ENCODE measurements around the gene ARHGAP29.

ARHGAP29 gene

GRCh38 chr1:94160811-94161210 is 76.6 kb downstream of the ARHGAP29 start:
- no peak overlapping the region for H2BK5ac ChIP-seq (ENCODE audit: low read depth, low read length, poor library complexity)
- H3K23ac ChIP-seq (ENCODE audit: low read length) = no peak overlapping the region
- peaks cover 0 to 3% of the 10 kb centered on the region in 2 experiments for H3K4me1 ChIP-seq (ENCODE audit: control insufficient read depth in 1 of 2, insufficient read depth in 2 of 2, low read length in 2 of 2)
- DNase-seq = peak; percentile 4 to 56
- H3K18ac ChIP-seq (ENCODE audit: low read length) = no peak overlapping the region
- H3K4me2 ChIP-seq (ENCODE audit: low read length) = no peak overlapping the region
- H4K91ac ChIP-seq (ENCODE audit: low read depth, low read length) = no peak overlapping the region
- H3K27me3 ChIP-seq (ENCODE audit: insufficient read depth, low read length) = no peaks in the 10 kb centered on the region
- H2BK120ac ChIP-seq (ENCODE audit: insufficient read depth, low read length, poor library complexity) = no peak overlapping the region
- no peak overlapping the region for H2BK12ac ChIP-seq (ENCODE audit: low read length)
- no peak overlapping the region for H3K27ac ChIP-seq (ENCODE audit: low read depth, low read length)
- no peaks in the 10 kb centered on the region for H3K36me3 ChIP-seq (ENCODE audit: control insufficient read depth in 1 of 2, insufficient read depth in 2 of 2, low read length in 2 of 2)
- H2AK5ac ChIP-seq (ENCODE audit: low read length) = no peak overlapping the region
- no peak overlapping the region for H4K12ac ChIP-seq (ENCODE audit: low read depth, low read length)
- no peak overlapping the region for H3K4ac ChIP-seq (ENCODE audit: low read depth, low read length)
- no peaks in the 10 kb centered on the region for H3K9me3 ChIP-seq (ENCODE audit: insufficient read depth, low read depth, low read length)
- WGBS (ENCODE audit: extremely low coverage, insufficient coverage, insufficient read length) = no CpG with 5 or more reads among the region's 4 CpGs
- H3K79me1 ChIP-seq (ENCODE audit: low read length) = no peaks in the 10 kb centered on the region
- no peak overlapping the region for H2AFZ ChIP-seq (ENCODE audit: insufficient read depth, low read length, poor library complexity)
- H3K14ac ChIP-seq (ENCODE audit: low read length) = no peak overlapping the region
- no peaks in the 10 kb centered on the region for H3K79me2 ChIP-seq (ENCODE audit: control insufficient read depth, insufficient read depth, low read length, poor library complexity)
- no peak overlapping the region for H3K4me3 ChIP-seq (ENCODE audit: low read depth, low read length)
- H3K9ac ChIP-seq (ENCODE audit: low read length) = no peak overlapping the region
- H4K8ac ChIP-seq (ENCODE audit: low read depth, low read length) = no peak overlapping the region

- Histone ChIP-seq H3K4me3 (ENCODE audit: low read depth, low read length) (no peak overlapping the region), H3K79me2 (ENCODE audit: control insufficient read depth, insufficient read depth, low read length, poor library complexity) (no peaks in the 10 kb centered on the region), H4K91ac (ENCODE audit: low read depth, low read length) (no peak overlapping the region), H2BK12ac (ENCODE audit: low read length) (no peak overlapping the region), H3K23ac (ENCODE audit: low read length) (no peak overlapping the region), H2AK5ac (ENCODE audit: low read length) (no peak overlapping the region), H3K27me3 (ENCODE audit: insufficient read depth, low read length) (no peaks in the 10 kb centered on the region), H3K79me1 (ENCODE audit: low read length) (peaks cover 6% of the 10 kb centered on the region), H3K14ac (ENCODE audit: low read length) (no peak overlapping the region), H3K4me2 (ENCODE audit: low read length) (no peak overlapping the region), H3K36me3 (ENCODE audit: control insufficient read depth in 1 of 2, insufficient read depth in 2 of 2, low read length in 2 of 2) (no peaks in the 10 kb centered on the region), H2BK120ac (ENCODE audit: insufficient read depth, low read length, poor library complexity) (no peak overlapping the region), H3K9ac (ENCODE audit: low read length) (no peak overlapping the region), H3K27ac (ENCODE audit: low read depth, low read length) (no peak overlapping the region), H3K4ac (ENCODE audit: low read depth, low read length) (no peak overlapping the region), H2AFZ (ENCODE audit: insufficient read depth, low read length, poor library complexity) (no peak overlapping the region), H4K12ac (ENCODE audit: low read depth, low read length) (no peak overlapping the region), H3K18ac (ENCODE audit: low read length) (no peak overlapping the region), H2BK5ac (ENCODE audit: low read depth, low read length, poor library complexity) (no peak overlapping the region), H4K8ac (ENCODE audit: low read depth, low read length) (no peak overlapping the region), H3K4me1 (ENCODE audit: control insufficient read depth in 1 of 2, insufficient read depth in 2 of 2, low read length in 2 of 2) (peaks cover 4 to 5% of the 10 kb centered on the region in 2 experiments), H3K9me3 (ENCODE audit: insufficient read depth, low read depth, low read length) (no peaks in the 10 kb centered on the region)
- 100% methylated on average over 1 of the region's 1 CpG for WGBS (ENCODE audit: extremely low coverage, insufficient coverage, insufficient read length)
- DNase-seq = no peak
These were observed 81.2 kb downstream of the ARHGAP29 start for GRCh38 chr1:94156096-94156625.

- Histone ChIP-seq H3K23ac (ENCODE audit: low read length) (no peak overlapping the region), H2AFZ (ENCODE audit: insufficient read depth, low read length, poor library complexity) (no peak overlapping the region), H3K14ac (ENCODE audit: low read length) (no peak overlapping the region), H3K18ac (ENCODE audit: low read length) (no peak overlapping the region), H3K9me3 (ENCODE audit: insufficient read depth, low read depth, low read length) (no peaks in the 10 kb centered on the region), H3K4me3 (ENCODE audit: low read depth, low read length) (no peak overlapping the region), H2BK5ac (ENCODE audit: low read depth, low read length, poor library complexity) (no peak overlapping the region), H3K4me2 (ENCODE audit: low read length) (no peak overlapping the region), H3K79me1 (ENCODE audit: low read length) (peaks cover 6% of the 10 kb centered on the region), H3K79me2 (ENCODE audit: control insufficient read depth, insufficient read depth, low read length, poor library complexity) (no peaks in the 10 kb centered on the region), H3K4ac (ENCODE audit: low read depth, low read length) (no peak overlapping the region), H3K27ac (ENCODE audit: low read depth, low read length) (no peak overlapping the region), H3K4me1 (ENCODE audit: control insufficient read depth in 1 of 2, insufficient read depth in 2 of 2, low read length in 2 of 2) (peaks cover 4 to 5% of the 10 kb centered on the region in 2 experiments), H3K9ac (ENCODE audit: low read length) (no peak overlapping the region), H4K91ac (ENCODE audit: low read depth, low read length) (no peak overlapping the region), H2BK12ac (ENCODE audit: low read length) (no peak overlapping the region), H3K36me3 (ENCODE audit: control insufficient read depth in 1 of 2, insufficient read depth in 2 of 2, low read length in 2 of 2) (no peaks in the 10 kb centered on the region), H4K8ac (ENCODE audit: low read depth, low read length) (no peak overlapping the region), H3K27me3 (ENCODE audit: insufficient read depth, low read length) (no peaks in the 10 kb centered on the region), H4K12ac (ENCODE audit: low read depth, low read length) (no peak overlapping the region), H2AK5ac (ENCODE audit: low read length) (no peak overlapping the region), H2BK120ac (ENCODE audit: insufficient read depth, low read length, poor library complexity) (no peak overlapping the region)
- no CpG with 5 or more reads among the region's 1 CpG for WGBS (ENCODE audit: extremely low coverage, insufficient coverage, insufficient read length)
- no peak for DNase-seq
These were observed 82.4 kb downstream of the ARHGAP29 start for GRCh38 chr1:94154989-94155388.

- H4K8ac ChIP-seq (ENCODE audit: low read depth, low read length) = no peak overlapping the region
- no peaks in the 10 kb centered on the region for H3K79me2 ChIP-seq (ENCODE audit: control insufficient read depth, insufficient read depth, low read length, poor library complexity)
- peak overlapping the region; percentile 40 for H2BK5ac ChIP-seq (ENCODE audit: low read depth, low read length, poor library complexity)
- no peak overlapping the region for H3K9ac ChIP-seq (ENCODE audit: low read length)
- no peak overlapping the region for H4K12ac ChIP-seq (ENCODE audit: low read depth, low read length)
- H2AFZ ChIP-seq (ENCODE audit: insufficient read depth, low read length, poor library complexity) = no peak overlapping the region
- H3K27me3 ChIP-seq (ENCODE audit: insufficient read depth, low read length) = no peaks in the 10 kb centered on the region
- H2AK5ac ChIP-seq (ENCODE audit: low read length) = no peak overlapping the region
- no peak overlapping the region for H4K91ac ChIP-seq (ENCODE audit: low read depth, low read length)
- peak in 1 of 2 donors; percentile 56 for DNase-seq
- peak overlapping the region; percentile 49 for H2BK12ac ChIP-seq (ENCODE audit: low read length)
- no peak overlapping the region for H3K18ac ChIP-seq (ENCODE audit: low read length)
- H2BK120ac ChIP-seq (ENCODE audit: insufficient read depth, low read length, poor library complexity) = no peak overlapping the region
- peaks cover 4 to 5% of the 10 kb centered on the region in 2 experiments for H3K4me1 ChIP-seq (ENCODE audit: control insufficient read depth in 1 of 2, insufficient read depth in 2 of 2, low read length in 2 of 2)
- no peak overlapping the region for H3K4ac ChIP-seq (ENCODE audit: low read depth, low read length)
- H3K27ac ChIP-seq (ENCODE audit: low read depth, low read length) = no peak overlapping the region
- no peak overlapping the region for H3K23ac ChIP-seq (ENCODE audit: low read length)
- no peak overlapping the region for H3K14ac ChIP-seq (ENCODE audit: low read length)
- no peak overlapping the region for H3K4me2 ChIP-seq (ENCODE audit: low read length)
- no peaks in the 10 kb centered on the region for H3K9me3 ChIP-seq (ENCODE audit: insufficient read depth, low read depth, low read length)
- no CpG with 5 or more reads among the region's 1 CpG for WGBS (ENCODE audit: extremely low coverage, insufficient coverage, insufficient read length)
- no peaks in the 10 kb centered on the region for H3K36me3 ChIP-seq (ENCODE audit: control insufficient read depth in 1 of 2, insufficient read depth in 2 of 2, low read length in 2 of 2)
- H3K4me3 ChIP-seq (ENCODE audit: low read depth, low read length) = no peak overlapping the region
- H3K79me1 ChIP-seq (ENCODE audit: low read length) = peaks cover 6% of the 10 kb centered on the region
These were observed 84.3 kb downstream of the ARHGAP29 start for GRCh38 chr1:94153133-94153532.
